ENCODE results near the gene OGFOD3.

The OGFOD3 gene

DNA sequence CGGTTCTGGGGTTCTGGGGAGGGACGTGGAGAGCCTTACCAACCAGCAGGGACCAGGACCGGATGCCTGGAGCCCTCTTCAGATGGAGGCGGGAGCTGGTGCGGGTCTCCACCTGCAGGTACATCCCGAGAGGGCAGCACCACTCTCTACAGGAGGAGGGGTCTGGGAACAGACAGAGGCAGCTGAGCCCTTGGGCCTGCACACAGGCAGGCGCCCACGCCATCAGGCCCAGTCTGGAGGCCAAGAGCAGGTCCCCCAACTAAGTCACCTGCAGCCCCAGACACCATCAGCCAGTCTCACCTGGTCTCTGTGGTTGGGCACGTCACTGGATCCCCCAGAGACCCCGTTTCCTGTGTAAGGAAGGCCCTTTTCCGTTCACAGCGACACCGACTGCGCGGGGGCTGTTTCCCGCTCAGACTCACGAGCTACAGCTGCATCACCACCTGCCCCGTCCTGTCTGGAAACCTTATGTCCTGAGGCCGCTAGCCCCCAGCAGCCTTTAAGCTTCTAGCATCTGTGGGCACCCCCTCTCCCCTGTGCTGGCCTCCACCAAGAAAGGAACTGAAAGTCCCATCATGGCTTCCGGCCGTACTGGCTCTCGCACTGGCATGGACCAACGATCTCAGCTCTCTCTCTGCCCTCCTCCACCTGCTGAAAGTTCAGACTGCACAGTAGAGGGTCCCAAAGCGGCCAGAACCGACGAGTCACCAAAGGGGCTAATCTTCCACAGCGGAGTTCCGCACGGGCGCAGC lies 30.9 kb upstream of the OGFOD3 start:
- no peak for TF ChIP-seq FOXK2 (IDR thresholded peaks at IDR 0.05)
- TF ChIP-seq, protein P1, sequence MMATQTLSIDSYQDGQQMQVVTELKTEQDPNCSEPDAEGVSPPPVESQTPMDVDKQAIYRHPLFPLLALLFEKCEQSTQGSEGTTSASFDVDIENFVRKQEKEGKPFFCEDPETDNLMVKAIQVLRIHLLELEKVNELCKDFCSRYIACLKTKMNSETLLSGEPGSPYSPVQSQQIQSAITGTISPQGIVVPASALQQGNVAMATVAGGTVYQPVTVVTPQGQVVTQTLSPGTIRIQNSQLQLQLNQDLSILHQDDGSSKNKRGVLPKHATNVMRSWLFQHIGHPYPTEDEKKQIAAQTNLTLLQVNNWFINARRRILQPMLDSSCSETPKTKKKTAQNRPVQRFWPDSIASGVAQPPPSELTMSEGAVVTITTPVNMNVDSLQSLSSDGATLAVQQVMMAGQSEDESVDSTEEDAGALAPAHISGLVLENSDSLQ (IDR thresholded peaks at IDR 0.05) = no peak
- no peak for TF ChIP-seq NFRKB (IDR thresholded peaks at IDR 0.05)
- no peak for TF ChIP-seq FOXM1 (IDR thresholded peaks at IDR 0.05; ENCODE audit: borderline replicate concordance)
- TF ChIP-seq BHLHE40 (IDR thresholded peaks at IDR 0.05; ENCODE audit: borderline replicate concordance) = no peak
- TF ChIP-seq CTBP1 (IDR thresholded peaks at IDR 0.05; ENCODE audit: borderline replicate concordance) = no peak
- no peak for DNase-seq (ENCODE audit: extremely low spot score)
- CTCF ChIA-PET = interaction anchor here (0.9 kb wide), 1 partner anchor 96 kb away, joined by 3 read pairs; no protein-coding TSS in a partner anchor
- POLR2A ChIA-PET = interaction anchor here (0.5 to 0.6 kb wide), 2 partner anchors 8 to 137 kb away, joined by 3 read pairs; no protein-coding TSS in a partner anchor

DNA sequence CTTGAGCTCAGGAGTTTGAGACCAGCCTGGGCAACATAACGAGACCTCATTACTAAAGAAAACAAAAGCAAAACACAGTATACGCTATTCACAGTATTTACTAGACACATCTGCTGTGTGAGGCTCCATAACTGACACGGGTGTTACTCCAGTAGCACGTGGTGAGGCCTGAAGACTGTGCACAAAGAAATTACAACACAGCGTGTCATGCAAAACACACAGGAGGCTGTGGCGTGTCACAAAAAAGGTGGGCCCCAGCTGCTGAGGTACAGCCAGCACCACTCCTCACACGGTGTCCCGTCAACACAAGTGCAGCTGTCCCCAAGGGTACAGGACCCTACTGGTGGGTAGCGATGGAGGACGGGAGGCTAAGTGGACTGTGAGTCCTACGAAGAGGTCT lies 29.5 kb upstream of the OGFOD3 start:
- no peak for DNase-seq (ENCODE audit: extremely low spot score)
- TF ChIP-seq SUZ12 (IDR thresholded peaks at IDR 0.05) (no peak), FOXM1 (IDR thresholded peaks at IDR 0.05; ENCODE audit: borderline replicate concordance) (no peak), LEF1 (IDR thresholded peaks at IDR 0.05; ENCODE audit: borderline replicate concordance) (no peak)
- TF ChIP-seq, protein P1 (IDR thresholded peaks at IDR 0.05) = no peak
- ChIA-PET CTCF (no interaction called here), POLR2A (interaction anchor here (0.6 to 1.3 kb wide), 2 partner anchors 10 to 49 kb away, joined by 3 read pairs; partner anchors contain the start of gene NARF)

DNA sequence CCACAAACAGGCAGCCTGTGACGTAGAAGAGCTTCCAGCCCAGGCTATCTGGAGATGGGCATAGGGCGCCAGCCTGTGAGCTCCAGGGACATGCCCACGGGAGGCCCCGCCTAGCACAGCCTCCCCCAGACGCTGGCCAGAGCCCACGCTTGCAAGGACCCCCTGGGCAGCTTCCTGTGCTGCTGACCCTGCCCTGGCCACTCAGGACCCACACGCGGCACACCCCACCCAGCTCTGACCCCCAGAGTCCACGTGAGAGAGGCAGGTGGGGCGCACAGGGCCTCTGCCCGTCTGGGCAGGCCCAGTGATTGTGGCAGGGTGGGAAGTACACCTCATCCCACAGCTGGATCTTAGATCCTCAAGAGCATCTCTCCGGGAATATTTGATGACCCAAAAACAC lies 28.3 kb upstream of the OGFOD3 start:
- ChIA-PET POLR2A (interaction anchor here (1.3 kb wide), 1 partner anchor 11 kb away, joined by 3 read pairs; the partner anchor contains the start of gene NARF), CTCF (no interaction called here)
- no peak for TF ChIP-seq CTBP1 (IDR thresholded peaks at IDR 0.05; ENCODE audit: borderline replicate concordance)
- TF ChIP-seq TARDBP (IDR thresholded peaks at IDR 0.05) = no peak
- TF ChIP-seq ZNF384 (IDR thresholded peaks at IDR 0.05) = no peak
- no peak for TF ChIP-seq LEF1 (IDR thresholded peaks at IDR 0.05; ENCODE audit: borderline replicate concordance)
- TF ChIP-seq, protein P1 (IDR thresholded peaks at IDR 0.05) = no peak
- no peak for TF ChIP-seq HDGF (IDR thresholded peaks at IDR 0.05; ENCODE audit: borderline replicate concordance)
- no peak for TF ChIP-seq FOXK2 (IDR thresholded peaks at IDR 0.05)
- TF ChIP-seq BHLHE40 (IDR thresholded peaks at IDR 0.05; ENCODE audit: borderline replicate concordance) = no peak
- TF ChIP-seq ELF4 (IDR thresholded peaks at IDR 0.05) = no peak
- no peak for TF ChIP-seq SUZ12 (IDR thresholded peaks at IDR 0.05)
- TF ChIP-seq NFRKB (IDR thresholded peaks at IDR 0.05) = no peak
- TF ChIP-seq ARNT (IDR thresholded peaks at IDR 0.05) = no peak
- DNase-seq (ENCODE audit: extremely low spot score) = no peak

DNA sequence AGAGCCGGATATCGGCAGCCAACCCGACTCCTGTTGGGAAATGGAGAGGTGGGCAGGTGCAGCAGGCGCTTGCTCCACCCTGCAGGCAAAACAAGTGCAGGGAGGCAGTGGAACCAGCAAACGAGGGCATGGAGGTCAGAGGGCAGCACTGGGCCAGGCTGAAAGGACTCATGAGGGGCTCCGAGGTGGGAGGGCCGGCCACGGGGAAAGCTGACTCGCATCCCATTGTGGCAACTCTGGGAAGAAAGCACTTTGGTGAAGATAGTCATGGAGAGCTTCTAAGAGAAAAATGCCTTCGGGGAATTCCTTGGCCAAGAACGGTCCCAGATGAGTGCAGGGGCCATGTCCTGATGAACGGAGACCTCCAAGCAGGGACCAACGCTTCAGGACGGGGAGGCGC lies 27.7 kb upstream of the OGFOD3 start:
- no peak for TF ChIP-seq NFRKB (IDR thresholded peaks at IDR 0.05)
- TF ChIP-seq HDGF (IDR thresholded peaks at IDR 0.05; ENCODE audit: borderline replicate concordance) = no peak
- TF ChIP-seq FOXK2 (IDR thresholded peaks at IDR 0.05) = no peak
- no peak for TF ChIP-seq L3MBTL2 (conservative IDR thresholded peaks at IDR 0.05)
- no peak for TF ChIP-seq FOXA1 (IDR thresholded peaks at IDR 0.05)
- TF ChIP-seq LEF1 (IDR thresholded peaks at IDR 0.05; ENCODE audit: borderline replicate concordance) = no peak
- TF ChIP-seq SUZ12 (IDR thresholded peaks at IDR 0.05) = no peak

DNA sequence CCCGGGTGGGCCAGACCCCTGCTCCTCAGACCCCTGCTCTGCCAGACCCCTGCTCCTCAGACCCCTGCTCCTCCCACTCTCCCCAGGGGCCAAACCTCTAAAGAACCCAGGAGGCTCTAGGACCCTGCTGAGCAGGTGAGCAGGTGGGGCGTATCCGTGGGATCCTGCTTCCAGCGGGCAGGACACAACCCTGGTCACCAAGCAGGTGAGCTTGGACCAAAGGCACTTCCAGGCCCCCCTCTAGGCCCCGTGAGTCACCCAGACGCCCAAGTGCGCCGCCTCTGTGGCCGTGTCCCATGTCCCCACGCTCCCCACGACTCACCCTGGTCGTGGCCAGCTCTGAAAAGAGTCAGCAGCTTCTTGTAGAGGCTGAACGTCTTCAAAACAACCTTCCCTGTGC lies 27.2 kb upstream of the OGFOD3 start:
- no peak for TF ChIP-seq ELF4 (IDR thresholded peaks at IDR 0.05)
- ChIA-PET POLR2A (interaction anchor here (0.9 kb wide), 2 partner anchors 27 to 107 kb away, joined by 3 read pairs; partner anchors contain the start of gene OGFOD3), CTCF (no interaction called here)
- no peak for DNase-seq (ENCODE audit: extremely low spot score)

More for the DNA sequence above, 27.7 kb upstream of the OGFOD3 start:
- POLR2A ChIA-PET = interaction anchor here (0.9 kb wide), 1 partner anchor 107 kb away, joined by 3 read pairs; no protein-coding TSS in a partner anchor
- no peak for DNase-seq (ENCODE audit: extremely low spot score)
- CTCF ChIA-PET = no interaction called here

DNA sequence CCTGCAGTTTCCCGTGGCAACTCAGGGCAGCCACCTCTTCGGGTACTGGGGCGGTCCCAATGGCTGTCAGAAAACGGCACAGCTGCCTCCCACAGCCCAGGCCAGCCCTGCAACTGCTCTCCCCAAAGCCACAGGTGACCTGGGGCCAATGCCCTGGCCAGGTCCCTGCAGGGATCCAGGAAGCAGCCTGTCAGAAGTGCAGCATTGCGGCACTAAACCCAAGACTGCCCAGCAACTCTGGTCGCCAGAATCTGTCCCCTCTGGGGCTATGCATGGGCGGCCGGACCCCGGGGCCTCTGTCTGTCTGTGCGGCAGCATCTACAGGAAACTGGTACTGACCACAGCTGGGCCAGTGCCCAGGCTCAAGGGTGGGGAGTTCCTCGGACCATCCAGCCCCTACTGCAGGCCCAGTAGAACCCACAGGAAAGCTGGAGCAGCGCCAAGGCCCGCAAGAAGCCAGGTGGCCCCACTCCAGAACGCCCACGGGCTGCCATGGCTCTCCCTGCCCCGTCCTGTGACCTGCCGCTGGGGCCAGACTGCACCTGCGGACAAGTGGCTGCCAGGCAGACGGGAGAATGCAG lies 26.6 kb upstream of the OGFOD3 start:
- ChIA-PET CTCF (no interaction called here), POLR2A (interaction anchor here (0.9 kb wide), 2 partner anchors 26 to 106 kb away, joined by 3 read pairs; partner anchors contain the start of gene OGFOD3)
- DNase-seq (ENCODE audit: extremely low spot score) = no peak
- TF ChIP-seq BHLHE40 (IDR thresholded peaks at IDR 0.05; ENCODE audit: borderline replicate concordance) = no peak
- TF ChIP-seq, protein P1 (IDR thresholded peaks at IDR 0.05) = no peak
- no peak for TF ChIP-seq NFRKB (IDR thresholded peaks at IDR 0.05)
- TF ChIP-seq ZNF384 (IDR thresholded peaks at IDR 0.05) = no peak
- TF ChIP-seq SP1 (IDR thresholded peaks at IDR 0.05) = no peak
- TF ChIP-seq SUZ12 (IDR thresholded peaks at IDR 0.05) = no peak
- no peak for TF ChIP-seq L3MBTL2 (conservative IDR thresholded peaks at IDR 0.05)
- no peak for TF ChIP-seq FOXA1 (IDR thresholded peaks at IDR 0.05)
- TF ChIP-seq FOXK2 (IDR thresholded peaks at IDR 0.05) = no peak
- no peak for TF ChIP-seq TARDBP (IDR thresholded peaks at IDR 0.05)
- TF ChIP-seq FOXM1 (IDR thresholded peaks at IDR 0.05; ENCODE audit: borderline replicate concordance) = no peak
- no peak for TF ChIP-seq ELF4 (IDR thresholded peaks at IDR 0.05)
- TF ChIP-seq HDGF (IDR thresholded peaks at IDR 0.05; ENCODE audit: borderline replicate concordance) = no peak
- TF ChIP-seq ARNT (IDR thresholded peaks at IDR 0.05) = no peak
- TF ChIP-seq LEF1 (IDR thresholded peaks at IDR 0.05; ENCODE audit: borderline replicate concordance) = no peak
- no peak for TF ChIP-seq CTBP1 (IDR thresholded peaks at IDR 0.05; ENCODE audit: borderline replicate concordance)
